NCI-H82 treated with DMSO at 0.1 percent for 48 hours (cell line): Measurements from ENCODE around the gene FBXO15.

Source experiments
- DNase-seq: peaks from one replicate; lab custom pipeline; 2025; ENCODE audit not compliant: unreplicated experiment; lab: John Stamatoyannopoulos, UW

Gene FBXO15

GRCh38 chr18:74154716-74155115, 7.1 kb upstream of the FBXO15 start:
- no peak for DNase-seq

GRCh38 chr18:74153793-74154192, 6.2 kb upstream of the FBXO15 start:
- DNase-seq: no peak

GRCh38 chr18:74153377-74153776, 5.7 kb upstream of the FBXO15 start:
- DNase-seq: no peak

GRCh38 chr18:74152857-74153256, 5.2 kb upstream of the FBXO15 start:
- DNase-seq: no peak

- no peak for DNase-seq
Measured at GRCh38 chr18:74152270-74152669, 4.6 kb upstream of the FBXO15 start.

GRCh38 chr18:74149878-74150277, 2.2 kb upstream of the FBXO15 start:
- no peak for DNase-seq

GRCh38 chr18:74148543-74149070, 973 bp upstream of the FBXO15 start:
- no peak for DNase-seq

GRCh38 chr18:74147491-74147778, 199 bp downstream of the FBXO15 start:
- DNase-seq: no peak

- no peak for DNase-seq
Measured at GRCh38 chr18:74146756-74147155, 878 bp downstream of the FBXO15 start.

GRCh38 chr18:74142252-74142651, 5.4 kb downstream of the FBXO15 start:
- DNase-seq: no peak

- no peak for DNase-seq
Measured at GRCh38 chr18:74141667-74142066, 6.0 kb downstream of the FBXO15 start.

- DNase-seq: no peak
Measured at GRCh38 chr18:74140582-74140981, 7.1 kb downstream of the FBXO15 start.

- no peak for DNase-seq
Measured at GRCh38 chr18:74139888-74140287, 7.7 kb downstream of the FBXO15 start.

- DNase-seq: no peak
Measured at GRCh38 chr18:74139411-74139810, 8.2 kb downstream of the FBXO15 start.

GRCh38 chr18:74137920-74138538, 9.6 kb downstream of the FBXO15 start:
- DNase-seq: no peak

- no peak for DNase-seq
Measured at GRCh38 chr18:74132201-74132600, 15.4 kb downstream of the FBXO15 start.

- no peak for DNase-seq
Measured at GRCh38 chr18:74131124-74131523, 16.5 kb downstream of the FBXO15 start.

- DNase-seq: no peak
Measured at GRCh38 chr18:74128159-74128558, 19.5 kb downstream of the FBXO15 start.

GRCh38 chr18:74126684-74127655, 20.7 kb downstream of the FBXO15 start:
- DNase-seq: no peak

GRCh38 chr18:74124642-74125041, 23.0 kb downstream of the FBXO15 start:
- no peak for DNase-seq

GRCh38 chr18:74123200-74123599, 24.4 kb downstream of the FBXO15 start:
- no peak for DNase-seq
